ENCODE results near the gene ABCA10.
"Not testable (repeated sequence)": the region's sequence is repeated elsewhere in the genome, so short reads cannot be mapped to it uniquely, and the experiment has no call there.

Gene ABCA10

GRCh38 chr17:69227541-69227940 lies 1.1 kb downstream of the ABCA10 start:
- no peak overlapping the region for H3K27ac ChIP-seq (ENCODE audit: low read length)
- H3K9me3 ChIP-seq (ENCODE audit: control insufficient read depth, low read depth, low read length), result no peaks in the 10 kb centered on the region
- no peaks in the 10 kb centered on the region for H3K36me3 ChIP-seq (ENCODE audit: control insufficient read depth, low read depth, low read length)
- no peaks in the 10 kb centered on the region for H3K4me1 ChIP-seq (ENCODE audit: control insufficient read depth, low read depth, low read length)
- H3K27me3 ChIP-seq (ENCODE audit: control insufficient read depth, insufficient read depth, low read length), result no peaks in the 10 kb centered on the region
- H3K4me3 ChIP-seq (ENCODE audit: low read length), result no peak overlapping the region
- H3K9ac ChIP-seq (ENCODE audit: low read length), result no peak overlapping the region

DNA sequence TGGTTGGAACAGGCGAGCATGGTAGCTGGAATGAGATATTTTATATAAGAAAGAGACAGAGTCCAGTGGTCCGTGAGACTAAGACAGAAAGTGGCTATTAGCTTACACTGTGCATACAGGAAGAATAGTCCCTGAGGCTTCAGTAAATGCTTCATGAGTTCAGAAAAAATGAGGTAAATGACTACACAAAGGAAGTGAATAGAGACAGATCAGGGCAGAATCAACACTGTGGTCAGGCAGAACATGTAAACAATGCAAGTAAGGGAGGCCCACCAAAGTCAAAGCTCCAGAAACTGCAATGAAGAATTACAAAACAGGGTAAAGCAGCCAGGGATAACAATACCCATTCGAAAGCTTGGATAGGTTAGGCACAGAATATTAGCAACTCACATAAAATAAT lies 4.8 kb downstream of the ABCA10 start:
- Histone ChIP-seq H3K27me3 (ENCODE audit: control insufficient read depth, insufficient read depth, low read length) (no peaks in the 10 kb centered on the region), H3K4me3 (ENCODE audit: low read length) (no peak overlapping the region), H3K27ac (ENCODE audit: low read length) (no peak overlapping the region), H3K9me3 (ENCODE audit: control insufficient read depth, low read depth, low read length) (no peaks in the 10 kb centered on the region), H3K4me1 (ENCODE audit: control insufficient read depth, low read depth, low read length) (no peaks in the 10 kb centered on the region), H3K36me3 (ENCODE audit: control insufficient read depth, low read depth, low read length) (no peaks in the 10 kb centered on the region), H3K9ac (ENCODE audit: low read length) (no peak overlapping the region)

DNA sequence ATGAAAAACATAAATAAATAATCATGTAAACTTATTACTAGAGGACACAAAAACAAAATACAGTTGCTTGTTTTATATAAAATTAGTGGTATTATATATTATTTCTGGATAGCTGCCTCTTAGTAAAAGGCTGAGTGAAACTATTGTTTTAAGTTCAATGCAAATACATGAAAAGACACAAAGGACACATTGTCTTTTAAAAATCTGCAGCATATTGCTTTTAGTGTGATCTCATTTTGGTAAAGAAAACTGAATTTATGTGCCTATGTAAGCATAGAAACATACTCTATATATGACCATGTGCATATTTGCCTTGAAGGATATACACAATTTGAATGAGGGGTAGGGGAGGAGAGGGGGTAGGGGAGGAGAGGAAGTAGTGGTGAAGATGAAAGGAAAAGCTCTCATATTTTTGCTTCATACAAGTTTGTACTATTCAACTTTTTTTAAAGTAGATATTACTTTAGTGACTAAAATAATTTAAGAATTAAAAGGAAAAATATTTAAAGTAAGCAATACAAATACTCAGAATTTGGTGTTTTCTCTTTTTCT lies 5.8 kb downstream of the ABCA10 start:
- H3K4me3 ChIP-seq (ENCODE audit: low read length), result no peak overlapping the region
- no peak overlapping the region for H3K9ac ChIP-seq (ENCODE audit: low read length)
- H3K4me1 ChIP-seq (ENCODE audit: control insufficient read depth, low read depth, low read length), result no peaks in the 10 kb centered on the region
- H3K36me3 ChIP-seq (ENCODE audit: control insufficient read depth, low read depth, low read length), result no peaks in the 10 kb centered on the region
- H3K27ac ChIP-seq (ENCODE audit: low read length), result no peak overlapping the region
- no peaks in the 10 kb centered on the region for H3K27me3 ChIP-seq (ENCODE audit: control insufficient read depth, insufficient read depth, low read length)
- no peaks in the 10 kb centered on the region for H3K9me3 ChIP-seq (ENCODE audit: control insufficient read depth, low read depth, low read length)

- Histone ChIP-seq H3K36me3 (ENCODE audit: control insufficient read depth, low read depth, low read length) (no peaks in the 10 kb centered on the region), H3K4me3 (ENCODE audit: low read length) (no peak overlapping the region), H3K27me3 (ENCODE audit: control insufficient read depth, insufficient read depth, low read length) (no peaks in the 10 kb centered on the region), H3K4me1 (ENCODE audit: control insufficient read depth, low read depth, low read length) (no peaks in the 10 kb centered on the region), H3K9me3 (ENCODE audit: control insufficient read depth, low read depth, low read length) (no peaks in the 10 kb centered on the region), H3K27ac (ENCODE audit: low read length) (no peak overlapping the region), H3K9ac (ENCODE audit: low read length) (no peak overlapping the region)
Observed at GRCh38 chr17:69220098-69220497, 8.5 kb downstream of the ABCA10 start.

DNA sequence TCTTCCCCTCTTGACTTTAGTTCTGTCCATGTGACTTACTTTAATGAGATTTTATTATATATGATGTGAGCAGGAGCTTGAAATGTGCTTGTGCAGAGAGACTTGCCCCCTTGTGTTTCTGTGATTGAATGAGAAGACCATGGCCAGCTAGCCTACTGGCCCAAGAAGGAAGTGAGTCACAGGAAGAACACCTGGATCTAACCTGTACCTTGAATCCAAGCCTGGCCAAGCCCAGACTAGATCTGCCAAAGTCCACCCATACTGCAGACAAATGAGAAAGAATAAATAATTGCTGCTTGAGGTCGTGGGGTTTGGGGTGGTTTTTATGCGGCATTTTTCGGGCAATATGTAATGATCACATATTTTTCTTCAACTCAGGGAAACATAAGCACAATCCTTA lies 9.6 kb downstream of the ABCA10 start:
- Histone ChIP-seq H3K27ac (ENCODE audit: low read length) (no peak overlapping the region), H3K4me3 (ENCODE audit: low read length) (no peak overlapping the region), H3K36me3 (ENCODE audit: control insufficient read depth, low read depth, low read length) (no peaks in the 10 kb centered on the region), H3K9me3 (ENCODE audit: control insufficient read depth, low read depth, low read length) (no peaks in the 10 kb centered on the region), H3K9ac (ENCODE audit: low read length) (no peak overlapping the region), H3K27me3 (ENCODE audit: control insufficient read depth, insufficient read depth, low read length) (no peaks in the 10 kb centered on the region), H3K4me1 (ENCODE audit: control insufficient read depth, low read depth, low read length) (no peaks in the 10 kb centered on the region)

GRCh38 chr17:69213059-69213813 lies 15.4 kb downstream of the ABCA10 start:
- Histone ChIP-seq H3K27ac (ENCODE audit: low read length) (no peak overlapping the region), H3K36me3 (ENCODE audit: control insufficient read depth, low read depth, low read length) (no peaks in the 10 kb centered on the region), H3K4me1 (ENCODE audit: control insufficient read depth, low read depth, low read length) (no peaks in the 10 kb centered on the region), H3K4me3 (ENCODE audit: low read length) (no peak overlapping the region), H3K9ac (ENCODE audit: low read length) (no peak overlapping the region), H3K9me3 (ENCODE audit: control insufficient read depth, low read depth, low read length) (no peaks in the 10 kb centered on the region), H3K27me3 (ENCODE audit: control insufficient read depth, insufficient read depth, low read length) (no peaks in the 10 kb centered on the region)

DNA sequence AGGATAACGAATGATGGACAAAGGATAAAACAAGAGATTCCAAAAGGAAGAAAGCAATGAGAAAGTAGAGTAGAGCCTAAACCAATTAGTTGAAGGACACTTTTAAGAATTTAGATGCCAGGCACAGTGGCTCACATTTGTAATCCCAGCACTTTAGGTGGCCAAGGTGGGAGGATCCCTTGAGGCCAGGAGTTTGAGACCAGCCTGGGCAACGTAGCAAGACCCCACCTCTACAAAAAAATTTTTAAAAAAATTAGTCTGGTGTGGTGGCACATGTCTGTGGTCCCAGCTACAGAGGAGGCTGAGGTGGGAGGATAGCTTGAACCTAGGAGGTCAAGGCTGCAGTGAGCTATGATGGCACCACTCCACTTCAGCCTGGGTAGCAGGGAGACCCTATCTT lies 20.0 kb downstream of the ABCA10 start:
- Histone ChIP-seq H3K4me1 (ENCODE audit: control insufficient read depth, low read depth, low read length) (no peaks in the 10 kb centered on the region), H3K27me3 (ENCODE audit: control insufficient read depth, insufficient read depth, low read length) (no peaks in the 10 kb centered on the region), H3K27ac (ENCODE audit: low read length) (no peak overlapping the region), H3K9me3 (ENCODE audit: control insufficient read depth, low read depth, low read length) (no peaks in the 10 kb centered on the region), H3K9ac (ENCODE audit: low read length) (no peak overlapping the region), H3K4me3 (ENCODE audit: low read length) (no peak overlapping the region), H3K36me3 (ENCODE audit: control insufficient read depth, low read depth, low read length) (no peaks in the 10 kb centered on the region)

DNA sequence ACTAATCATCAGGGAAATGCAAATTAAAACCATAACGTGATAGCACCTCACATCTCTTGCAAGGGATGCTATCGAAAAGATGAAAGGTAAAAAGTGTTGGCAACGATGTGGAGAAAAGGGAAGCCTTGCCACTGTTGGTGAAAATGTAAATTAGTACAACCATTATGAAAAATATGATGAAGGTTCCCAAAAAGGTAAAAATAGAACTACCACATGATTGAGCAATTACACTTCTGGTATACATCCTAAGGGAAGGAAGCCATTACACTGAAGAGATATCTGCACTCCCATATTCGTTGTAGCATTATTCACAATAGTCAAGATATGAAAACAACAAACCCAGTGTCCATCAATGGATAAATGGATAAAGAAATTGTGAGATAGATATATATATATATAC lies 21.5 kb downstream of the ABCA10 start:
- Histone ChIP-seq H3K4me1 (ENCODE audit: control insufficient read depth, low read depth, low read length) (no peaks in the 10 kb centered on the region), H3K9ac (ENCODE audit: low read length) (no peak overlapping the region), H3K4me3 (ENCODE audit: low read length) (no peak overlapping the region), H3K27ac (ENCODE audit: low read length) (no peak overlapping the region), H3K9me3 (ENCODE audit: control insufficient read depth, low read depth, low read length) (no peaks in the 10 kb centered on the region), H3K27me3 (ENCODE audit: control insufficient read depth, insufficient read depth, low read length) (no peaks in the 10 kb centered on the region), H3K36me3 (ENCODE audit: control insufficient read depth, low read depth, low read length) (no peaks in the 10 kb centered on the region)

GRCh38 chr17:69198238-69198637 lies 30.4 kb downstream of the ABCA10 start:
- no peak overlapping the region for H3K27ac ChIP-seq (ENCODE audit: low read length)
- no peaks in the 10 kb centered on the region for H3K9me3 ChIP-seq (ENCODE audit: control insufficient read depth, low read depth, low read length)
- H3K36me3 ChIP-seq (ENCODE audit: control insufficient read depth, low read depth, low read length), result no peaks in the 10 kb centered on the region
- H3K9ac ChIP-seq (ENCODE audit: low read length), result no peak overlapping the region
- no peaks in the 10 kb centered on the region for H3K27me3 ChIP-seq (ENCODE audit: control insufficient read depth, insufficient read depth, low read length)
- no peak overlapping the region for H3K4me3 ChIP-seq (ENCODE audit: low read length)
- H3K4me1 ChIP-seq (ENCODE audit: control insufficient read depth, low read depth, low read length), result no peaks in the 10 kb centered on the region

- H3K4me1 ChIP-seq (ENCODE audit: control insufficient read depth, low read depth, low read length); H3K27ac ChIP-seq (ENCODE audit: low read length); H3K27me3 ChIP-seq (ENCODE audit: control insufficient read depth, insufficient read depth, low read length); H3K9me3 ChIP-seq (ENCODE audit: control insufficient read depth, low read depth, low read length); H3K9ac ChIP-seq (ENCODE audit: low read length); H3K4me3 ChIP-seq (ENCODE audit: low read length); H3K36me3 ChIP-seq (ENCODE audit: control insufficient read depth, low read depth, low read length): not testable (repeated sequence)
Observed at GRCh38 chr17:69196105-69196653, 32.4 kb downstream of the ABCA10 start.

- no peaks in the 10 kb centered on the region for H3K27me3 ChIP-seq (ENCODE audit: control insufficient read depth, insufficient read depth, low read length)
- H3K36me3 ChIP-seq (ENCODE audit: control insufficient read depth, low read depth, low read length), result no peaks in the 10 kb centered on the region
- no peak overlapping the region for H3K9ac ChIP-seq (ENCODE audit: low read length)
- no peaks in the 10 kb centered on the region for H3K4me1 ChIP-seq (ENCODE audit: control insufficient read depth, low read depth, low read length)
- H3K9me3 ChIP-seq (ENCODE audit: control insufficient read depth, low read depth, low read length), result no peaks in the 10 kb centered on the region
- H3K27ac ChIP-seq (ENCODE audit: low read length), result no peak overlapping the region
- no peak overlapping the region for H3K4me3 ChIP-seq (ENCODE audit: low read length)
Observed at GRCh38 chr17:69192754-69193153, 35.9 kb downstream of the ABCA10 start.

DNA sequence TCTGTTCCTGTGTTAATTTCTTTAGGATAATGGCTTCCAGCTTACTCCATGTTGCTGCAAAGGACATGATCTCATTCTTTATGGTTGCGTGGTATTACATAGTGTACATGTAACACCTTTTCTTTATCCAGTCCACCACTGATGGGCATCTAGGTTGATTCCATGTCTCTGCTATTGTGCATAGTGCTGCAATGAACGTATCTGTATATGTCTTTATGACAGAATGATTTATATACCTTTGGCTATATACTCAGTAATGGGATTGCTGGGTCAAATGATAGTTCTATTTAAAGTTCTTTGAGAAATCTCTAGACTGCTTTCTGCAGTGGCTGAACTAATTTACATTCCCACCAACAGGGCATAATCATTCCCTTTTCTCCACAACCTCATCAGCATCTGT lies 39.8 kb downstream of the ABCA10 start:
- Histone ChIP-seq H3K36me3 (ENCODE audit: control insufficient read depth, low read depth, low read length) (no peaks in the 10 kb centered on the region), H3K4me1 (ENCODE audit: control insufficient read depth, low read depth, low read length) (no peaks in the 10 kb centered on the region), H3K4me3 (ENCODE audit: low read length) (no peak overlapping the region), H3K9me3 (ENCODE audit: control insufficient read depth, low read depth, low read length) (no peaks in the 10 kb centered on the region), H3K27ac (ENCODE audit: low read length) (no peak overlapping the region), H3K9ac (ENCODE audit: low read length) (no peak overlapping the region), H3K27me3 (ENCODE audit: control insufficient read depth, insufficient read depth, low read length) (no peaks in the 10 kb centered on the region)
